GM10847 (cell line): ENCODE results near the gene PGS1.

Experiments
- POLR2A ChIP-seq: IDR thresholded peaks from 2 replicates; pipeline ENCODE4 v1.6.1; 2011; ENCODE audit not compliant: insufficient read length; ENCODE audit errors: extremely low read depth

The PGS1 gene

DNA sequence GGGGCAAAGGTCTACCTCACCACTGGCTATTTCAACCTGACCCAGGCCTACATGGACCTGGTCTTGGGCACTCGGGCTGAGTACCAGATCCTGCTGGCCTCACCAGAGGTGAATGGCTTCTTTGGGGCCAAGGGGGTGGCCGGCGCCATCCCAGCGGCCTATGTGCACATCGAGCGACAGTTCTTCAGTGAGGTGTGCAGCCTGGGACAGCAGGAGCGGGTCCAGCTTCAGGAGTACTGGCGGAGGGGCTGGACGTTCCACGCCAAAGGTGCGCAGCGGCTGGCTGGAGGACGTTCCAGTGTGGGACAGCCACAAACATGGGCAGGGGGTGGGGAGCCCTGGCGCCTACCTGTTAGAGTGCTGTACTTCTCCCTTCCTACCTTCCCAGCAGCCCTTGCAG lies 25.4 kb downstream of the PGS1 start:
- TF ChIP-seq POLR2A = no peak

DNA sequence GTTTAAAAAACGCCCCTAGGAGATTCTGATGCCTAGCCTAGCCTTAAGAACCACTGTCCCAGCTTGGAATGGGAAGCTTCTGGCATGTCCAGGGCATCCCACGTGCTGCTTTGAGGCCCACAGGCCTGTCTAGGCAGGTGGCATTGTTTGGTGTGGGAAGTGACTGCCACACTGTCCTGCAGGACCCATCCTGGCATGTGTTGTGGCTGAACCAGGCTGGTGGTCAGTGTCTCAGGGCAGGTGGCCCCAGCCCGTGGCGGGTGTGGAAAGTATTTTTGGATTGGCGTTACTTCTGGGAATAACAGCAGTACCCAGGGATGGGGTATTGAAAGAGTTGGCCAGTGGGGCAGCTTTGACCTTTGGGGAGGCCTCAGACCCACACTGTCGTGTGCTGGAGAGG lies 27.9 kb downstream of the PGS1 start:
- no peak for TF ChIP-seq POLR2A

DNA sequence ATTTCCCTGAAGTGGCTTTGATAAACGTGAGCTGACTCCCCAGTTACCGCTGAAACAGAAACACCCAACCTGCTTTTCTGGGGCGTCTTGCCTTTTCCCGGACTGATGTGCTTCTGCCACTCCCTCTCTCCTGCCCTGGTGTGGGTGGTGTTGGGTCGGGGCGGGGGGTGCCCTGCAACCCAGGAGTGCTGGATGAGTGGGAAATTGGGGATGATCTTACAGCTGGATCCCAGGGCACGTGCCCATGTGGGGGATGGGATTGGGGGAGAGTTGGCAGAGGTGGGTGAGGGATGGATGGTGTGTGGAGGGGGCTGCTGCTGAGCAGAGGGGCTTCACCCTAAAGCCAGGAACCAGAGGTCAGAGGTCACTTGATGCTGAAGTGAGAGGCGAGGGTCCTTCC lies 28.5 kb downstream of the PGS1 start:
- no peak for TF ChIP-seq POLR2A

DNA sequence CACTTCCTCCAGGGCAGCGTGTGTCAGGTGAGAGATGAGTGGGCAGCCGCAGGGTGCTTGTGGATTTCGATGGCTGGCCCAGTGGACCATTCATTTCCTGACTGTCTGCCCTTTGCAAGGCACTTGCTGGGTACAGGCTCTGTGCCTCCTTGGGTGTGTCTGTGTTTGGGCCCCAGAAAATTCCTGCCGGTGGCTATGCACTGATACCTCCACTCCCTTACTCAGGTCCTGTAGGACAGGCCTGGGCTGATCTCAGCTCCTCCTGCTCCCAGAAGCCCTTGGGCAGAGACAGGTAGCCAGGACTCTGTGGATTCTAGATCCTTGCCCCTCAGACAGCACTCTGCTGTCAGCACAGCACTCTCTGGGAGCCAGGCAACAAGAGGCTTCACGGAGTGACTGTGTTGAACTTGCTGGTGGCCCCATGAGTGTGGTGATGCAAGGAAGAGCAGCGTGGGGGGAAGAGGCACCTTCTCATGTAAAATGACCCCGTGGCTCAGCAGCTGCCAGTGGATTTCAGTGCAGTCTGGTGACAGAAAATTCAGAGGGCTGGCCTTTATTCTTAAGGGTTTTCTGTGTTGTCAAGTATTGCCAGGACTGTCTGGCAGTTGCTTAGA lies 29.0 kb downstream of the PGS1 start:
- no peak for TF ChIP-seq POLR2A

DNA sequence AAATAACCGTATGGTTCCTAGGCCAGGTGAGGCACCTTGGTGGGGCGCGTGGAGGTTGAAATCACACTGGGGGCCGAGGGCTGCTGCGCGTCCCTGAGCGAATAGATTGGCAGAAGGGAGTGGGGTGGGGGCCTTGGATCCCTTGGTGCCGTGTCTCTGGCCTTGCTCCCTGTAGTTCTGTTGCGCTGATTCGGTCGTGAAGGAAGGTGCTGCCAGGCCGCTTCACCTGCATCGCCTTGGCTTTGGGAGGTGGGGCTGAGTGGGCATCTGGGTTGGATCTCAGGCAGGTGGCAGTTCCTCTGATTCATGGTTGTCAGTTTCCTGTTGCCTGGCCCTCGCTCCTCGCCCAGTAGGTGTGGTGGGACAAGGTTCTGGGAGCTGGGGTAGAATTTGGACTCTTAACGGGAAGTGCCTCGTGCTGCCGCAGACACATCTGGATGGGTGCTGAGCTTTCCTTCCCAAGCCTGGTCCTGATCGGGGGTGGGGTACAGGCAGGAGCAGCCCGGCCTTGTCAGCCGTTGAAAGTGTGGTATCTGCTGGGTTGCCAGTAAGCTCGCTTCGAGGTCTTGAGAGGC lies 30.1 kb downstream of the PGS1 start:
- TF ChIP-seq POLR2A = no peak

DNA sequence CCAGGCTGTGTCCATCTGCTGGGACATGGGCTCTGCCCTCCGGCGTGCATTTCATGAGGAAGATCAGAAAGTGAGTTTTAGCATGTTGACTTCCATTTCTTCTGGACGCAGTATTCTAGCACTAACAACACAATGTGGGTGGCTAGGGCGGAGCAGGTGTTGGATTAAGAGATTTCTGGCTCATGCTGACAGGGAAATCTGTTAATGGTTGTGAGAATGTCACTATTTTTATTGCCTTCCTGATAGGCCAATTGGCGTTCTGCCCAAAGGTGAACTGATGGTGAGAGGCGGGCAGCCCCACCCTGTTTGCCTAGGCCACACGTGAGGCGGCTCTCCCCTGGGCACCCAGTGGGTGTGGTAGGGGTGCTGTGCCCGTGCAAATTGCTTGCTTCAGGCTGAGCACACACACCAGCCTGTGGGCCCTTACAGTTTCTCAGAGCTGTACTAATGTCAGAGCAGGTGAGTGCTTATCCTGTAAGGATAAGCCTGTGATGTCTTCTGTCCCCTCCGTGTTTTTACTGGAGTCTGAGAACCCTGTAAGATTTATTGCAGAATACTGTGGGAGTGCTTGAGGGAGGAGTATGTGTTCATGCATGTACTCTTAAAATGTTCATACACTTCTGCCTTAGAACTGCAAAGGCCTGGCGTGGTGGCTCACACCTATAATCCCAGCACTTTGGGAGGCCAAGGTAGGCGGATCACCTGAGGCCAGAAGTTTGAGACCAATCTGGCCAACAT lies 30.9 kb downstream of the PGS1 start:
- no peak for TF ChIP-seq POLR2A

DNA sequence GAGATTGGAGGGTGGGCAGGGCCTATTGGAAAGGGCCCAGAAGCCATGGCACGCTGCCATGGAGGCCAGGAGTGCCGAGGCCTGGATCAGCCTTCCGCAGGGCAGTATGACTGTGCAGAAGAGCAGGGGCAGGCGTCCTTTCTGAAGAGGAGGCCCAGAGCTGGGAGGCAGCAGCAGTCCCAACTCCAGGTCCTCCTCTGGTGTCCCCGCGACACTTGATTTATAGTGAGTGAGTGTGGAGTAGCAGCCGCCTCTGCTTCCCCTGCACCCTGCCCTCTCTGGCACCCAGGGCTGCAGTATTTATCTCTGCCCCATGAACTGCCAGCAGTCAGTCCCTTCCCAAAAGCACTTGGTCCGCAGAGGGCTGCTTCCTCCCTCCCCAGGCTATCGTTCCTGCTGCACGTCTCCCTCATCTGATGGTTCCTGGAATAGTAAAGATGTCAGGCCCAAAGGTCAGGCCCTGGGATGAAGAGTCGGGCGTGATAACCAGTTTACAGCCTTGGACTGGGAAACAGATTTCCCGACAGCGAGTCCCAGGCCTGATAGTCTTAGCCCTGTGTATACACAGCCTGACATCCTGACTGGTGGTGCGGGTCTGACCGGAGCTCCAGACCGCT lies 32.9 kb downstream of the PGS1 start:
- TF ChIP-seq POLR2A = no peak

DNA sequence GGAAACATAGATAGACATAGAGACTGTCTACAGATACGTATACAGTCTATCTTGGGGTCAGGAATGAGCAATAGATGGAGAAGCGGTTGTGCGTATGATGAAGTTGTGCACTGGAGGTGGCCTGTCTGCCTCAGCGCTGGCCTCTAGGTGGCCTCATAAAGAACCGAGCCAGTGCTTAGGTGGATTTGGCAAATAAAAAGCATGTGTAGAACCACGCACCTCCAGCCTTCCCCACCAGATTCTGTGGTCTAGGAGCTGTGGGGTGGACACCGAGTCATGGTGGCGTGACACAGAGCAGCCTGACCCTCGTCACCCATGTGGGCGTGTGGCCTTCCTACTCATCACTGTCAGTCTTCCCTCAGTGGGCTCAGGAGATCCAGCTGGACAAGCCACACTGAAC lies 34.0 kb downstream of the PGS1 start:
- TF ChIP-seq POLR2A = no peak

DNA sequence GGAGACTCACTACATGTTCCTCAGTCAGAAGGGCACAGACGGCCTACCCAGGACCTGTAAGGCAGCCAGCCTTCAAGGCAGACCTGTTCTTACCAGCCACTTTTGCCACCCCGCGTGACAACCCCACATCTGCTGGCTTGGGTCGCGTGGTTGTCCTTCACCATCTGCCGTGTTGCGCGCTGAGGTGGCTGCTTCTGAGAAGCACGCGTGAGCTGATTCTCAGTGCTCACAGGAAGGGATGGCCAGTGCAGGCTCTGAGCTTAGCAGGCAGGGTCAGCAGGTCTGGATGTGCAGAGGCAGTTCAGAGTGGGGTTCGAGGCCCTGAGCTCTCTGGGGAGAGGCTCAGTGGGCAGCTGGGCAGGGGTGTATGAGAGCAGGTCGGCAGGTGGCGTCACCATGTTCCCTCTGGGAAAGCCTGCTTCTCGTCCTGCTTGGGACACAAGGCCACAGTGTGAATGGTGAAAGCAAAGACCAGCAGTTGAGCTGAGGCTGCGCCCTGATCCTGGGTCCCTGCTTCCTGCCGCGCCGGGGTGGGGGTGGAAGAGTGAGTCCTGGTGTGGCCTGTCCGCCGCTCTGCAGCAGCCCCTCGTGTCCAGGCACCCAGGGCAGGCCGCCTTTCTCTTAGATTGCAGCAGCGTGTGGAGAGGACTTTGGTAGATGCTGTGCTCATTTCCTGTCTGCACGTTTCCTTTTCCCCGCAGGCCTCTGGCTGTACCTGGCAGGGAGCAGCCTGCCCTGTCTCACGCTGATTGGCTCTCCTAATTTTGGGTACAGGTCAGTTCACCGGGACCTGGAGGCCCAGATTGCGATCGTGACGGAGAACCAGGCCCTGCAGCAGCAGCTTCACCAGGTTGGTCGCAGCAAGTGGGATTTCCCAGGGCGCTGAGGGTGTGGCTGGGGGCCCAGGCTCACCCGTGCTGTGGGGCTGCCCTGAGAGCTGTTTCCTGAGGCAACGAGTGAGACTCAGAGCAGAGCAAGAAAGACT lies 36.0 kb downstream of the PGS1 start:
- TF ChIP-seq POLR2A = no peak

DNA sequence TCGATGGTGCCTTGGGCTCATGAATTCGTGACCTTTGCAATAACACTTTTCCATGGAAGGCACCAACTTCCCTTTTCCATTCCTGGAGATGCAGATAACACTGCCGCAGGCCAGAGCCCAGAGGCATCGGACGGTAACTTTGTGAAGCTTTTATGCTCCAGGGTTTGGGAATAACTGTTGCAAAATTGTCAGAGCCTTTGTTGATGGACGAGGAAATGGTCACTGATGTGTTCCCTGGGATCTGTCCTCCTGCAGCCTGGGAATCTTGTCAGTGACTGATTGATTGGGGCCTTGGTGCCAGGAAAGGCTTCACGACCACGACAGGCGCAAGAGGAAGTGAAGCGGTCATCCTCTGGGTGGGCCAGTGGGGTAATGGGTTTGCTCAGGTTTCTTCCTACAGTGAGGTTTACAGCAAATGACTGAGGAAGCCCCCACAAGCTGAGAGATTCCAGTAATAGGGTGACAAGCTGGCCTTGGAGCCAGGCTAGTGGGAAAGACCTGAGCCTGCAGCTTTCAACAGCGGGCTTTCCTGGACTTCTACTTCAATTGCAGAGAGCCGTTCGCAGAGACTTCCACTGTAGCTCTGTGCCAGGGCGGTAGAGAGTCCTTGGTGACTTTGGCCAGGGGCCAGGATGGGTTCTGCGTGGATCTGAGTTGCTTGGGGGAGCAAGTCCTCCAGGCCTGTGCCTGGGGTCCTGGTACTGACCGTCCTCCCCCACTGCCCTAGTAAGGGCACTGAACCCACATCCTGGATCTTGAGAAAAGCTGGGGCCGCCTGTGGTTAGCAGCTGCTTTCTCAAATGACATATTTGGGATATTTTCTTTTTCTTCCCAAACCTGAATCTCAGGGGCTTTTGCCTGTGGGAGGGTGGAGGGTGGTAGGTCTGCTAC lies 37.6 kb downstream of the PGS1 start:
- TF ChIP-seq POLR2A = no peak

DNA sequence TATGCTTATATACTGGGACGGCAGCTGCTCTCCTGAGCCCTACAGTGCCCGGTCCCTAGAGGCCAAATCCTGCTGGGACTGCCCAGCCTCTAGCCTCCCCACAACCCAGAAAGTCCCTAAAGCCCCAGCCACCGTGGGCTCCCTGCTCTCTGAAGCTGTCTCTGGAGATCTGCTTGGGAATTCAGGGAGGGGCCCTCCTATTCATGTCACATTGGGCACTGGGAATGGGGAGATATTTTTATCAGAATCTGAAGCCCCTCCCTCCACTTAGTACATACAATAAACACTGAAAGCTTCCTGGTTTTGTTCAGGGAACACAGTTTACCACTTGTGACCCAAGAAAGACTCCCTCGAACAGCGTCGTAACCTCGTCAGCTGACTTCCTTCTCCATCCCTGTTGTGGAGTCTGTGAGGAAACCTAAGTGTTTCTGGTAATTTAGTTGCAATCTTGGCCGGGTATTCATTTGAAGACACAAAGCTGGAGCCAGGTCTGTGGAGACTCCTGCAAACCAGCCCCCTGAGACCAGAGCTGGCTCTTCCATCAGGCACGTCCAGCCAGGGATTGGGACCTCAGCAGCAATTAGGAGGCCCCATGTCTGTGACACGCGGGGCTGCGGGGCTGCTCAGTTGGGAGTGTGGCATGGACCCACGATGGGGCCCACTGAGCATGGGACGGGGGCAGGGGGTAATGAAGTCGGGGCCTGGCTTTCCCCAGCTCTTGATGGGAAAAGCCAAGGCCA lies 38.5 kb downstream of the PGS1 start:
- no peak for TF ChIP-seq POLR2A

DNA sequence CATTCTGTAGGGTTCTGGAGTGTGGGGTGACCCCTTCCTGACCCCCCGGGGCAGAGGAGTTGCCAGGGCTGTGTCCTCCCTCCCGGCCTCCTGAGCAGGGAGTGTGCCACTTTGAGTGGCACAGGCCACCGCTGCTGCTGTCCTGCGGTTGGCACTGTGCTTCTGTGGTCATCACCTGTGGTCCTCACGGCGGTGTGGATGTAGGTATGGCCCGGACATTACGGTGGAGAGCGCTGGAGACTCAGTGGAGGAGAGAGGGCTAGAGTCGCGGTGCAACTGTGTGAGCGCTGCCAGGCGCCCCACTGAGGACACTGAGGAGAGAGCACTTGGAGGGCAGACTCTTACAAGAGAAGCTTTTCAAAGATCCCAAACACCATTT lies 39.1 kb downstream of the PGS1 start:
- TF ChIP-seq POLR2A = no peak

DNA sequence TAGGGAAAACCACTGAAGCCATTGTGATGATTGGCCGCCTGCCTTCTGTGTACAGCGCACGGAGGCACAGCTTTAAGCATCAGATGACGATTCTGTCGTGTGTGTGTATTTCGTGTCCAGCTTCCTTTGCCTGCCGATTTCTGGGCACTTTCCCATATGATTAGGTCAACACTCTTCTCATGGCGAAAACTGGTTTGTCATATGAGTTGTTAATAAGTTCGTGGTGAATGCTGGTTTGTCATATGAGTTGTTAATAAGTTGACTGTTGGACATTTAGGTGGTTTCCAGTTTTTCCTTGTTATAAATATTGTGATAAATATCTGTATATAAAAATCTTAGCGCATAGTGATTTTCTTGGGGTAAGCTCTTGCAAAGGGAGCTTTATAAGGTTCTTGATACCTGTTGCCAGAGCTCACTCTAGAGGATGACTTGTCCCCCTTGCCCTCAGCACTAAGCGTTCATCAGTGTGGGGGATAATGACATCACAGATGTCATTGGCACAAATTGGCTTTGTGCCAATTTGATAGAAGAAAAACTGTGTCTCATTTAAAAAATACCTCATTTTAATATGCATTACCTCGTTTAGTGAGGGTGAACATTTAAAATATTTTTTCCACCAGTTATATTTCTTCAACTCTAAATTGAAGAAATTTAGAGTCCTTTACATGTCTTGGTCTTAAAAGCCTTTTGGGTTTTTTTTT lies 40.0 kb downstream of the PGS1 start:
- no peak for TF ChIP-seq POLR2A
